Measurements from ENCODE around the gene SFXN5.

Gene SFXN5

GRCh38 chr2:72950558-72951255 lies 120.8 kb downstream of the SFXN5 start:
- no peak overlapping the region for H3K4me3 ChIP-seq (ENCODE audit: low read depth in 1 of 2, low read length in 2 of 2)
- no peaks in the 10 kb centered on the region for H3K9me3 ChIP-seq (ENCODE audit: control insufficient read depth in 1 of 2, low read length in 2 of 2)
- no peak overlapping the region for H3K9ac ChIP-seq (ENCODE audit: low read depth in 1 of 2, low read length in 2 of 2)
- H3K4me1 ChIP-seq (ENCODE audit: control insufficient read depth in 1 of 2, insufficient read depth in 2 of 2, low read length in 2 of 2): no peaks in the 10 kb centered on the region
- no peak overlapping the region for H3K27ac ChIP-seq (ENCODE audit: low read depth, low read length)
- H3K27me3 ChIP-seq (ENCODE audit: control insufficient read depth in 1 of 2, insufficient read depth in 2 of 2, low read length in 2 of 2): no peaks in the 10 kb centered on the region
- no peaks in the 10 kb centered on the region for H3K36me3 ChIP-seq (ENCODE audit: control insufficient read depth in 1 of 2, insufficient read depth in 2 of 2, low read length in 2 of 2)

GRCh38 chr2:72949642-72950041 lies 121.9 kb downstream of the SFXN5 start:
- Histone ChIP-seq H3K9me3 (ENCODE audit: control insufficient read depth in 1 of 2, low read length in 2 of 2) (no peaks in the 10 kb centered on the region), H3K9ac (ENCODE audit: low read depth in 1 of 2, low read length in 2 of 2) (no peak overlapping the region), H3K4me1 (ENCODE audit: control insufficient read depth in 1 of 2, insufficient read depth in 2 of 2, low read length in 2 of 2) (no peaks in the 10 kb centered on the region), H3K27ac (ENCODE audit: low read depth, low read length) (no peak overlapping the region), H3K36me3 (ENCODE audit: control insufficient read depth in 1 of 2, insufficient read depth in 2 of 2, low read length in 2 of 2) (no peaks in the 10 kb centered on the region), H3K27me3 (ENCODE audit: control insufficient read depth in 1 of 2, insufficient read depth in 2 of 2, low read length in 2 of 2) (no peaks in the 10 kb centered on the region), H3K4me3 (ENCODE audit: low read depth in 1 of 2, low read length in 2 of 2) (no peak overlapping the region)

- Histone ChIP-seq H3K4me3 (ENCODE audit: low read depth in 1 of 2, low read length in 2 of 2) (no peak overlapping the region), H3K4me1 (ENCODE audit: control insufficient read depth in 1 of 2, insufficient read depth in 2 of 2, low read length in 2 of 2) (no peaks in the 10 kb centered on the region), H3K36me3 (ENCODE audit: control insufficient read depth in 1 of 2, insufficient read depth in 2 of 2, low read length in 2 of 2) (no peaks in the 10 kb centered on the region), H3K9me3 (ENCODE audit: control insufficient read depth in 1 of 2, low read length in 2 of 2) (no peaks in the 10 kb centered on the region), H3K9ac (ENCODE audit: low read depth in 1 of 2, low read length in 2 of 2) (no peak overlapping the region), H3K27me3 (ENCODE audit: control insufficient read depth in 1 of 2, insufficient read depth in 2 of 2, low read length in 2 of 2) (no peaks in the 10 kb centered on the region), H3K27ac (ENCODE audit: low read depth, low read length) (no peak overlapping the region)
These were observed 122.5 kb downstream of the SFXN5 start for GRCh38 chr2:72949045-72949444.

DNA sequence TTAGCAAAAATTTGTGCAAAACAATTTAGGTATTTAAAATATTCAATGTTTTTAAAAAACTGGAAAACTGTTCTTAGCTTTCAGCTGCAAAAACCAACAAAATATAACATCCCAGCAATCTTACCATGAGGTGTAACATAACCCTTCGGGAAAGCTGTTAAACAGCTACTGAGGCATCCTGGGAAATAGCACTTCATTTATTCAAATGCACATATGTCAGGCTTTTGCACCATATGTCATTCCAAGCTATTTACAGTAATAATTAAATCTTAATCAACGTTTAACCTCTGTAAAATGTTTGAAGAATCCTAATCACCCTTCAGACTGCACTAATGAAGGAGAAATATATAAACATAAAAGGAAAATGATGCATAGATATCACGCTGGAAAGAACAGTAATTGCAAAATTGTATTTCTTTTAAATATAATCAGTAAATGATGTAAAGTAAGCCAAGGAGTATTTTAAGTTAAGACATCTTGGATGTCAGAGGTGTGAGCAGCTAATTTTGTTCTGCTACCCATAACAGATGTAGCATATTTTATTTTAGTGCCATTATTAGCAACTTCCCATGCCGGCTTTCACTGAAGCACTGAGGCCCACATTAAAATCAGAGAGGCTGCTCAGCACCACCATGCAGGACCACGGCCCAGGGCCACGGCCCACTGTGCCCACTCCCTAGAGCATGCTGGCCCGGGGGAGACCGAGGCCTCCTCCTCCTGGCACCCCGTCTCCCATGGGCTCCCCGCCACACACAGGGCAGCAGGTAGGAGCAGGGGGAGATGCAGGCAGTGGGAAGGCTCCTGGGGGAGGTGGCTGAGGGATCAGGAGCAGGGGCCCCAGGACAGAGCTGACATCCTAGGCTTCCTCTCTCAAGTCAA lies 123.3 kb downstream of the SFXN5 start:
- no peak overlapping the region for H3K27ac ChIP-seq (ENCODE audit: low read depth, low read length)
- no peak overlapping the region for H3K9ac ChIP-seq (ENCODE audit: low read depth in 1 of 2, low read length in 2 of 2)
- no peaks in the 10 kb centered on the region for H3K27me3 ChIP-seq (ENCODE audit: control insufficient read depth in 1 of 2, insufficient read depth in 2 of 2, low read length in 2 of 2)
- no peaks in the 10 kb centered on the region for H3K4me1 ChIP-seq (ENCODE audit: control insufficient read depth in 1 of 2, insufficient read depth in 2 of 2, low read length in 2 of 2)
- peaks cover 5 to 7% of the 10 kb centered on the region in 2 donors for H3K36me3 ChIP-seq (ENCODE audit: control insufficient read depth in 1 of 2, insufficient read depth in 2 of 2, low read length in 2 of 2)
- H3K4me3 ChIP-seq (ENCODE audit: low read depth in 1 of 2, low read length in 2 of 2): no peak overlapping the region
- H3K9me3 ChIP-seq (ENCODE audit: control insufficient read depth in 1 of 2, low read length in 2 of 2): no peaks in the 10 kb centered on the region

DNA sequence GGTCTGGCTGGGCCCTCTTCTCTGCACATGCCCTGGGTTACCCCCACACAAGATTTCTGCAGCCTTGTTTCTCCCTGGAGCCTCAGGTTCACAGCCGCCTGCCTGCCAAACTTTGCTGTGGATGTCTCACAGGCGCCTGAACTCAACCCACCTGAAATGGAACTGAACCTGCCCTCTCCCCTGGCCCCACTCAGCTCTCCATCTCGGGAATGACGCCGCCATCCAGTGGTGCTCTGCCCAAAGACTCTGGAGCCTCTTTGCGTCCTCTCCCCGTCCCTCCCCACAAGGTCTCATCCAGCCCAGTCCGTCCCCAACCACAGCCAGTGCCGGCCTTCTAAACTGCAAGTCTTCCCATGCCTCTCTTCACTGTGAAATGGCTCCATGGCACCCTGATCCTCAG lies 125.0 kb downstream of the SFXN5 start:
- Histone ChIP-seq H3K36me3 (ENCODE audit: control insufficient read depth in 1 of 2, insufficient read depth in 2 of 2, low read length in 2 of 2) (peaks cover 5 to 8% of the 10 kb centered on the region in 2 donors), H3K4me1 (ENCODE audit: control insufficient read depth in 1 of 2, insufficient read depth in 2 of 2, low read length in 2 of 2) (no peaks in the 10 kb centered on the region), H3K27me3 (ENCODE audit: control insufficient read depth in 1 of 2, insufficient read depth in 2 of 2, low read length in 2 of 2) (no peaks in the 10 kb centered on the region), H3K9ac (ENCODE audit: low read depth in 1 of 2, low read length in 2 of 2) (no peak overlapping the region), H3K27ac (ENCODE audit: low read depth, low read length) (no peak overlapping the region), H3K4me3 (ENCODE audit: low read depth in 1 of 2, low read length in 2 of 2) (no peak overlapping the region), H3K9me3 (ENCODE audit: control insufficient read depth in 1 of 2, low read length in 2 of 2) (no peaks in the 10 kb centered on the region)

- Histone ChIP-seq H3K36me3 (ENCODE audit: control insufficient read depth in 1 of 2, insufficient read depth in 2 of 2, low read length in 2 of 2) (peaks cover 5 to 8% of the 10 kb centered on the region in 2 donors), H3K9ac (ENCODE audit: low read depth in 1 of 2, low read length in 2 of 2) (no peak overlapping the region), H3K4me3 (ENCODE audit: low read depth in 1 of 2, low read length in 2 of 2) (no peak overlapping the region), H3K9me3 (ENCODE audit: control insufficient read depth in 1 of 2, low read length in 2 of 2) (no peaks in the 10 kb centered on the region), H3K27ac (ENCODE audit: low read depth, low read length) (no peak overlapping the region), H3K4me1 (ENCODE audit: control insufficient read depth in 1 of 2, insufficient read depth in 2 of 2, low read length in 2 of 2) (no peaks in the 10 kb centered on the region), H3K27me3 (ENCODE audit: control insufficient read depth in 1 of 2, insufficient read depth in 2 of 2, low read length in 2 of 2) (no peaks in the 10 kb centered on the region)
These were observed 126.0 kb downstream of the SFXN5 start for GRCh38 chr2:72945450-72946019.

GRCh38 chr2:72944804-72945449 lies 126.6 kb downstream of the SFXN5 start:
- Histone ChIP-seq H3K4me3 (ENCODE audit: low read depth in 1 of 2, low read length in 2 of 2) (no peak overlapping the region), H3K9ac (ENCODE audit: low read depth in 1 of 2, low read length in 2 of 2) (no peak overlapping the region), H3K9me3 (ENCODE audit: control insufficient read depth in 1 of 2, low read length in 2 of 2) (no peaks in the 10 kb centered on the region), H3K4me1 (ENCODE audit: control insufficient read depth in 1 of 2, insufficient read depth in 2 of 2, low read length in 2 of 2) (no peaks in the 10 kb centered on the region), H3K27ac (ENCODE audit: low read depth, low read length) (no peak overlapping the region), H3K27me3 (ENCODE audit: control insufficient read depth in 1 of 2, insufficient read depth in 2 of 2, low read length in 2 of 2) (no peaks in the 10 kb centered on the region), H3K36me3 (ENCODE audit: control insufficient read depth in 1 of 2, insufficient read depth in 2 of 2, low read length in 2 of 2) (peaks cover 5 to 8% of the 10 kb centered on the region in 2 donors)

GRCh38 chr2:72943540-72944395 lies 127.7 kb downstream of the SFXN5 start:
- Histone ChIP-seq H3K36me3 (ENCODE audit: control insufficient read depth in 1 of 2, insufficient read depth in 2 of 2, low read length in 2 of 2) (peaks cover 5 to 8% of the 10 kb centered on the region in 2 donors), H3K27me3 (ENCODE audit: control insufficient read depth in 1 of 2, insufficient read depth in 2 of 2, low read length in 2 of 2) (no peaks in the 10 kb centered on the region), H3K27ac (ENCODE audit: low read depth, low read length) (no peak overlapping the region), H3K4me1 (ENCODE audit: control insufficient read depth in 1 of 2, insufficient read depth in 2 of 2, low read length in 2 of 2) (no peaks in the 10 kb centered on the region), H3K4me3 (ENCODE audit: low read depth in 1 of 2, low read length in 2 of 2) (no peak overlapping the region), H3K9ac (ENCODE audit: low read depth in 1 of 2, low read length in 2 of 2) (no peak overlapping the region), H3K9me3 (ENCODE audit: control insufficient read depth in 1 of 2, low read length in 2 of 2) (no peaks in the 10 kb centered on the region)

DNA sequence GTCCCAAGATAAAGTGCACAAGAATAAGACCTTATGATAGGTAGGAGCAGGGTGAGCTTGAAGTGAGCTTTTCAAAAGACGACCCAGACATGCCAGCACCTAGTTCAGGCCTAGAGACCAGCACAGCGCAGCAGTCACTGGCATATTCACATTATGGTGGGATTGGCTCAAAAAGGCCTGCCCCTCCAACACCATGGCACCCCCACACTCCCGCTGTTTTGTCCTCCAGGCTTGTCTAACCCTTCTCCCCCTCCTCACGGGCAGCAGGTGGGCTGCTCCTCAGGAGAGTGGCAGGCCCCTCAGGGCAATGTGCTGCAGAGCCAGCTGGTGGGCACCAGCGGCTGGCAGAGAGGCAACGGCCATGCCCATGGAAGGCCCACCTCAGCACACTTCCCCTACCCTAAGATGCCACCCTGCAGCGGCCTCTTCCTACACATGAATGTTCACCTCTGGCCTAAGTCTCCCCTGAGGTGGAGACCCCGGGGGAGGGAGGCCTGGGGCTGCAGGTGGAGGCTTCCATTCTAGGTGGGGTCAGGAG lies 128.6 kb downstream of the SFXN5 start:
- H3K27ac ChIP-seq (ENCODE audit: low read depth, low read length): no peak overlapping the region
- no peaks in the 10 kb centered on the region for H3K4me1 ChIP-seq (ENCODE audit: control insufficient read depth in 1 of 2, insufficient read depth in 2 of 2, low read length in 2 of 2)
- H3K9me3 ChIP-seq (ENCODE audit: control insufficient read depth in 1 of 2, low read length in 2 of 2): no peaks in the 10 kb centered on the region
- H3K4me3 ChIP-seq (ENCODE audit: low read depth in 1 of 2, low read length in 2 of 2): no peak overlapping the region
- H3K36me3 ChIP-seq (ENCODE audit: control insufficient read depth in 1 of 2, insufficient read depth in 2 of 2, low read length in 2 of 2): peaks cover 5 to 8% of the 10 kb centered on the region in 2 donors
- no peaks in the 10 kb centered on the region for H3K27me3 ChIP-seq (ENCODE audit: control insufficient read depth in 1 of 2, insufficient read depth in 2 of 2, low read length in 2 of 2)
- H3K9ac ChIP-seq (ENCODE audit: low read depth in 1 of 2, low read length in 2 of 2): no peak overlapping the region
